OCI-M1 (cell line): ENCODE results near the gene EGR2.

Experiments
- DNase-seq: peaks from one replicate; lab custom pipeline; 2025; lab: John Stamatoyannopoulos, UW

EGR2 gene

GRCh38 chr10:62816331-62817120, at the start of gene EGR2:
TSS of gene EGR2 (minus strand) at chr10:62816366. CDS start at chr10:62816029, 337 bp downstream.
- DNase-seq, result peak; percentile 99

- DNase-seq, result no peak
These were observed 46.3 kb upstream of the EGR2 start for GRCh38 chr10:62862447-62862846.

GRCh38 chr10:62861507-62861906, 45.3 kb upstream of the EGR2 start:
- DNase-seq, result no peak

- DNase-seq, result peak; percentile 74
These were observed 44.8 kb upstream of the EGR2 start for GRCh38 chr10:62860946-62861345.

GRCh38 chr10:62858364-62858763, 42.2 kb upstream of the EGR2 start:
- DNase-seq, result no peak

GRCh38 chr10:62856021-62856420, 39.9 kb upstream of the EGR2 start:
- no peak for DNase-seq

- peak; percentile 9 for DNase-seq
These were observed 37.5 kb upstream of the EGR2 start for GRCh38 chr10:62853710-62854109.

GRCh38 chr10:62852961-62853702, 37.0 kb upstream of the EGR2 start:
- no peak for DNase-seq

GRCh38 chr10:62851442-62851841, 35.3 kb upstream of the EGR2 start:
- peak; percentile 51 for DNase-seq

- peak; percentile 11 for DNase-seq
These were observed 34.5 kb upstream of the EGR2 start for GRCh38 chr10:62850646-62851045.

GRCh38 chr10:62847433-62847832, 31.3 kb upstream of the EGR2 start:
- no peak for DNase-seq

GRCh38 chr10:62844280-62845011, 28.3 kb upstream of the EGR2 start:
- no peak for DNase-seq

- peak; percentile 62 for DNase-seq
These were observed 27.4 kb upstream of the EGR2 start for GRCh38 chr10:62843600-62843999.

GRCh38 chr10:62842983-62843382, 26.8 kb upstream of the EGR2 start:
- DNase-seq, result peak; percentile 51

GRCh38 chr10:62839590-62839989, 23.4 kb upstream of the EGR2 start:
- no peak for DNase-seq

- no peak for DNase-seq
These were observed 15.2 kb upstream of the EGR2 start for GRCh38 chr10:62831346-62831745.

- peak; percentile 27 for DNase-seq
These were observed 14.5 kb upstream of the EGR2 start for GRCh38 chr10:62830679-62831078.

- DNase-seq, result no peak
These were observed 13.5 kb upstream of the EGR2 start for GRCh38 chr10:62829622-62830021.

- DNase-seq, result peak; percentile 56
These were observed 10.1 kb upstream of the EGR2 start for GRCh38 chr10:62826273-62826672.

GRCh38 chr10:62820586-62820985, 4.4 kb upstream of the EGR2 start:
- DNase-seq, result peak; percentile 47

GRCh38 chr10:62819141-62819920, 3.2 kb upstream of the EGR2 start:
- peak; percentile 45 for DNase-seq
